Germinal center (tissue), 1 donor: ENCODE measurements around the gene PCMT1.
"Not testable (repeated sequence)": the region's sequence is repeated elsewhere in the genome, so short reads cannot be mapped to it uniquely, and the experiment has no call there.

Experiments used
- DNase-seq: peaks from one replicate; pipeline ENCODE4 v3.0.0; 2012; ENCODE audit warnings: mixed read lengths, low spot score

PCMT1 gene

DNA sequence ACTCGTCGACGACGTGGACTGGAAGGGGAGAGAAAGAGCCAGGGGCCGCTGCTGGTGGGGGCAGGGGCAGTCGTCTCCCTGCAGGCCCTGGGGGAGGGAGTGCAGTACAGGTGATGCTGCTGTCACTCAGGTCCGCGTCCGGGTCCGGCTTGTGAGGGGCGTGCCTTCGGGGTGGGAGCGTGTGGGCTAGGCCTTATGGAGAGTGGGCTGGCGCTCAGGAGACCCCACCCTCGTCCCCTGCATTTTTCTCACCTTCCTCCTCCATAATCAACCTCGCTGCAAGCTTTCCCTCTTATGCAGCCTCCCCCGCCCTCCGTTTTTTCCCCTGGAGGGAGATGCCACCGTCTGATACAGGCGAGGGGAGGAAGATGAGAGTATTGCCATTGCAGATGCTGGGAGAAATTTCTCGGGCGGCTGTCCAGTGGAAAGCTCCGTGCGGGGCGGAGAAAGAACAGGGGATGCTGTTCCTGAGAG lies 632 bp downstream of the PCMT1 start:
- peak; percentile 57 for DNase-seq

DNA sequence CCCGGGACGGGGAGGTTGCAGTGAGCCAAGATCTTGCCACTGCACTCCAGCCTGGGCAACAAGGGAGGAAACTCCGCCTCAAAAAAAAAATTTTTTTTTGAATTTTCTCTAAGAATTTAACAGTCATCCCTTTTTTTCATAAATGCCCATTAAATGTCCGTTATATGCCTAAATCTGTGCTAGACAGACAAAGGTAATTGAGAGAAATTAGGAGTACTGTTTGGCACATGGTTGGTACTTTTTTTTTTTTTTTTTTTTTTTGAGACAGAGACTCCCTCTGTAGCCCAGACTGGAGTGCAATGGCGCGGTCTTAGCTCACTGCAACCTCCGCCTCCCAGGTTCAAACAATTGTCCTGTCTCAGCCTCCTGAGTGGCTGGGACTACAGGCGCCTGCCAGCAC lies 1.7 kb downstream of the PCMT1 start:
- no peak for DNase-seq

DNA sequence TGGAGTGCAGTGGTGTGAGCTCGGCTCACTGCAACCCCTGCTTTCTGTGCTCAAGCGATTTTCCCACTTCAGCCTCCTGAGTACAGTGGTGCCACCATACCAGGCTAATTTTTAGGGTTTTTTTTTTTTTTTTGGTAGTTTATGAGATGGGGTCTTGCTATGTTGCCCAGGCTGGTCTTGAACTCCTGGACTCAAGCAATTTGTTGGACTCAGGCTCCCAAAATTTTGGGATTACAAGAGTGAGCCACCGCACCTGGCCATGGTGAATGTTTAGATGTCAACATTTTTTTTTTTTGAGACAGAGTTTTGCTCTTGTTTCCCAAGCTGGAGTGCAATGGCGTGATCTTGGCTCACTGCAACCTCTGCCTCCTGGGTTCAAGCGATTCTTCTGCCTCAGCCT lies 2.4 kb downstream of the PCMT1 start:
- DNase-seq = not testable (repeated sequence)

DNA sequence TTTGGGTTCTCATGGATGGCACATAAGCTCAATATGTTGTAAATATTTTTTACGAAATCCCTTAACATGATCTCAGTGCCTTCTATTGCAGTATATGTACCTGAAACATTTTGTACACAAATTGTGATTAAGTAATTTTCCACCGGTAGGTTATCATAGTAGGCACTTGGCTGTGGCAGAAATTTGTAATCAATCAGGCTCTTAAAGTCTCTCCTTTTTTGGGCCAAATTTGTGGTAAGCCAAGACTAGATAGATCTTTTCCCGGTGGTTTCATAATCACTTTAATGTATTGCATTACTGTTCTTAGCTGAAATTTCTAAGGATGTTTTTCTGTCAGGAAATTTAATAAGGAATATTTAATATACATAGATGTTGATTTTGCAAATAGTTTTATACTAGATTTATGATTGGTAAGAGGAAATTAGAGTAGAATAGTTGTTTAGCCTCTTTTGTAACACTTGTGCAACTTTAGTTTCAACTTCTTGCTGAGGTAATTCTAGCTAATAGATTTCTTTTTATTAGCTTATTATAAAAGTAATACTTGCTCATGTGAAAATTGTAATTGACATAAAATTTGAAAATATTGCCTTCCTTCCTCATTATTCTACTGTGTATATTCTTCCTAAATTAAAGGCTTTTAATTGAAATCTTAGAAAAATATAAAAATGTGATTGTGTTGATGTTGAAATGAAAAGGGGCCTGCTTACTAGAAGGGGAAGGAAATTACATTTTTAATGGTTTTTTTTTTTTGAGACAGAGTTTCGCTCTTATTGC lies 3.2 kb downstream of the PCMT1 start:
- DNase-seq = no peak

DNA sequence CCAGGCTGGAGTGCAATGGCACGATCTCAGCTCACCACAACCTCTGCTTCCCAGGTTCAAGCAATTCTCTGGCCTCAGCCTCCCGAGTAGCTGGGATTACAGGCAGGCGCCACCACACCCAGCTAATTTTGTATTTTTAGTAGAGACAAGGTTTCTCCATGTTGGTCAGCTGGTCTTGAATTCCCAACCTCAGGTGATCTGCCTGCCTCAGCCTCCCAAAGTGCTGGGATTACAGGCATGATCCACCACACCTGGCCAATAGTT lies 3.8 kb downstream of the PCMT1 start:
- DNase-seq = not testable (repeated sequence)

DNA sequence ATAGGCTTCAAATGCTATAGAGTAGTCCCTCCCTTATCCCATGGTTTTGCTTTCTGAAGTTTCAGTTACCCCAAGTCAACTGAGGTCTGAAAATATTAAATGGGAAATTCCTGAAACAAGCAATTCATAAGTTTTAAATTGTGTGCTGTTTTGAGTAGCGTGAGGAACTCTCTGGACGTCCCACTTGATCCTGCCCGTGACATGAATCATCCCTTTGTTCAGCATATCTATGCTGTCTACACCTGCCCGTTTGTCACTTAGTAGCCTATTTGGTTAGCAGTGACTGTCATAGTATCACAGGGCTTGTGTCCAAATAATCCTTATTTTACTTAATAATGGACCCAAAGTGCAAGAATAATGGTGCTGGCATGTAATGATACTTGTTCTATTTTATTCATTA lies 5.0 kb downstream of the PCMT1 start:
- no peak for DNase-seq

DNA sequence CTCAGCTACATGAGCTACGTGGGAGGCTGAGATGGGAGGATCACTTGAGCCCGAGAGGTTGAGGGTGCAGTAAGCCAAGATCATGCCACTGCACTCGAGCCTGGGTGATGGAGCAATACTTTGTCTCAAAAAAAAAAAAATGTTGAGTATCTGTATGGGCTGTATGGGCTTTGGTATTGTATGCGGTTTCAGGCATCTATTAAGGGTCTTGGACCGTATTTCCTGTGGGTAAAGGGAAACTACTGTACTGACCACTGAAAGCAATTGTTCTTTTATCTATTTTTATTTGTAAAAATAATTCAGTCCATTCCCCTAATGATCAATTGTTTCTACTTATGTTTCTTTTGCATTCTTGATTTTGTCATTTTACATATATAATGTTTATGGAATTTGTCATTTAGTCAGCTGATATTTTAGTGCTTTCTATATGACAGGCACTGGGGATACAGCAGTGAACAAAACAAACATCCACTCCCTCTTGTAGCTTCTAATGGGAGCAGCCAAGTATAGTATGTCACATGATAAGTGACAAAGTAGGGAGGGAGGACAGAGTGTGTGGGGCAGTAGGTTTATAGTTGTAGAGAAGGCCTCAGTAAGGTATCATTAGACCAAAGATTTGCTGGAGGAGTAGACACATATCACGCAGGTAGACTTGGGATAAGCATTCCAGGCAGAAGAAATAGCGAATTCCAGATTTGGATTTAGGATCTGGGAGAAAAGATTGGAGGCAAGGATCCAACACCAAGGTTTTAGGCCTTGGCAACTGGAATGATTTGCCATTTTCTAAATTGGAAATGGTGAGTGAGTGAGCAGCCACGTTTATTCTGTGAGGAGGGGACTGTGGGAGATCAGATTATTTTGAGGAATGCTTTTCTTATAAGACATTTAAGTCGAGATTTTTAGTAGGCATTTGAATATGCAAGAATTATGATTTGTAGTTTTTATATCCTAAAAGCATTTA lies 6.0 kb downstream of the PCMT1 start:
- no peak for DNase-seq

DNA sequence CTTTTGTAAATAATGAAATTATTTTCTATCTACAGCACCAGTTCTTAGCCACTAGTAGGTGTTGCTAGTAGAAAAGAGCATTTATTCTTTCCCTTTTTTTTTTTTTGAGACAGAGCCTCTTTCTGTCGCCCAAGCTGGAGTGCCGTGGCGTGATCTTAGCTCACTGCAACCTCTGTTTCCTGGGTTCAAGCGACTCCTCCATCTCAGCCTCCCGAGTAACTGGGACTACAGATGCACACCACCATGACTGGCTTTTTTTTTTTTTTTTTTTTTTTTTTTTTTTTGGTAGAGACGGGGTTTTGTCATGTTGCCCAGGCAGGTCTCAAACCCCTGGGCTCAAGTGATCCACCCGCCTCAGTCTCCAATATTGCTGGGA lies 6.7 kb downstream of the PCMT1 start:
- no peak for DNase-seq

DNA sequence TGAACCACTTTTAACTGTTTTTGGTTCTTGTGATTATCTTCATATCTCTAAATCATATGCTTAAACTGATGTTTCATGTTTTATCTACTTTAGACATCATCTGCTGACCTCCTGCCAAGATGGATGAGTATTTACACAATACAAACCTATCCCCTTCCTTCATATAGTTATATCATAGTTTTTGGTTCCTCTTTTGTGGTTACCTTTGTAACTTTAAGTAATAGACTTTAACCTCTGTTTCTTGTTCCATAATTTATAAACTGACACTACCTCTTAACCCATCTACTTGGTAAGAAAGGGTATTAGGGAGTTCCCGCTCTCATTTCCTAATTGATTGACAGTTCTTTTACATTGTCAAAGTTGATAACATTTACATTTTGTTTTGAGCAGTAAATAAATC lies 11.9 kb downstream of the PCMT1 start:
- no peak for DNase-seq

DNA sequence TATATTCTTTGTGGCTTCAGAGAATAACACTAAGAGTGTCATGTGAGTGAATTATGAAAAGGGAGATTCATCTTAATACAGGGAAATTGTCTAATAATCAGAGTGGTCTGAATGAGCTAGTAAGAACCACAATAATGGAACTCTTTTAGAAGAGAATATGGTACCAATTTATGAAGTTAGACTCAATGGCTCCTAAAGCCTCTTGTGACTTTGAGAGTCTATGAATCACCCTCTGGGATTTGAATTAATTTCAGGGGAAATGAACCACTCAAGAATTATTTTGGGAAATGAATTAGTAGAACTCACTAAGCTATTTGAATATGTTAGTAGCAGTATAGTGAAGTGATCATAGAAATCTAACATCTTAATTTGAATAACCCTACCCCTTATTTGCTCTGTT lies 14.3 kb downstream of the PCMT1 start:
- no peak for DNase-seq

DNA sequence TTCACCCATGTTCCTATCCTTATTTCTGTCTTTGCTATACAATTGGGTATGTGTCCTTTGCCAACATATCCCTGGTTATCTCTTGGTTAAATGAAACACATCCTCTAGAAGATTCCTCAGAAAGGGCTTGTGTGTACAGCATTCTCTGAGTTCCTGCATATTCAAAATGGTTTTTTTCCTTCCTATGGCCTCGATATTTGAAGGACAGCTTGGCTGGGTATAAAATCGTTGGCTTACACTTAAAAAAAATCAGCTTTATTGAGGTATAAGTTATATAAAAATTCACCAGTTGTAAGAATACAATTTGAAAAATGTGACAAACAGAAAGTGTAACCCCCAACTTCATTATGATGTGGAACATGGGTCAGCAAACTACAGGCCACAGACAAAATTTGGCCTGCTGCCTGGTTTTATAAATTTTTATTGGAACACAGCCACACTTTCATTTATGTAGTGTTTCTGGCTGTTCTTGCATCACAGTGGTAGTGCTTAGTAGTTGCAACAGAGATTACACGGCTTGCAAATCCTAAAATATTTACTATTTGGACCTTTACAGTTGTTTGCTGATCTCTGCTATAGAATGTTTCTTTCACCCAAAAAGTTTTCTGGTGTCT lies 16.7 kb downstream of the PCMT1 start:
- no peak for DNase-seq

DNA sequence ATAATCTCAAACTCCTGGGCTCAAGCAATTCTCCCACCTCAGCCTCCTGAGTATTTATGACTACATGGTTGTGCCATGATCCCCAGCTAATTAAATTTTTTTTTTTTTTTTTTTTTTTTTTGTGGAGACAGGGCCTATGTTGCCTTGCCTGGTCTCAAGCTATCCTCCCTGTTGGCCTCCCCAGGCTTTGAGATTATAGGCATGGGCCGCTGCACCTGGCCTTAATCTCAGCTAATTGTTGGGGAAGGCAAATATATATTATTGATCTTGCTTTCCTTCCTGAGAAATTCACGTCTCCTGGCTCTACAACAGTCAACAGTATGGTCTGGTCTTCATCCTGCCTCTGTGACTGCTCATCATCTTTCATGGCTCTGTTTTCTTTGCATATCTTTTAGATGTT lies 20.1 kb downstream of the PCMT1 start:
- DNase-seq = no peak

DNA sequence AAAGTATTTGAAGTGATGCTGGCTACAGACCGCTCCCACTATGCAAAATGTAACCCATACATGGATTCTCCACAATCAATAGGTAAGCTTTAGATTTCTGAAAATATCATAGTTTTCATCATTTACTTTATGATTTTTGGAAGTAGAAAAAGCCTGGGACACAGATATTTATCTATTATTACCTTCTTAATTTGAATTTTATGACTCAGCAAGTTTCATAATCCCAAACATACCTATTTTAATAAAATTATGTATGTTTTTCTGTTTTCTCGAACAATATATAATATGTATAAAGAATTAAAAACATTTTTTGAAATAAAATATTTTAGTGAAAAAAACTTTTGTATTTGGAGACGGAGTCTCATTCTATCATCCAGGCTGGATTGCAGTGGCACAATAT lies 21.6 kb downstream of the PCMT1 start:
- DNase-seq = no peak

DNA sequence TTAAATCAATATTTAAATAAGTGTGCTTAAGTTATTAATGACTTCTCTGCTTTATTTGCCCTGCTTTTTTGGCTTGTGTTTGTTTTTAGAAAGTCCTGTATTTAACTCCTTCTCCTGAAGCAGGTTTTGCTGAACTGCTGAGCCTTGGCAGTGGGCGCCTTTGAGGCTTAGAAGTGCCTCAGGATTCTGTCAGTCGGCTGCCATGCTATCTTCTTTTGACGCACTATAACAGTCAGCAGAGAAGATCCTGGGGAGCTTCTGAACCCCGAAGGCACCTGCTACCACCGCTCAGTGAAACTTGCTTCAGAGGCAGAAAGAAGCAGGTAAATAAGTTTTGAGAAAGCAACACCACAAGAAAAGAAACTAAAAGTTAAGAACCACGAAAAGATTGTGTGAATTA lies 22.4 kb downstream of the PCMT1 start:
- no peak for DNase-seq

DNA sequence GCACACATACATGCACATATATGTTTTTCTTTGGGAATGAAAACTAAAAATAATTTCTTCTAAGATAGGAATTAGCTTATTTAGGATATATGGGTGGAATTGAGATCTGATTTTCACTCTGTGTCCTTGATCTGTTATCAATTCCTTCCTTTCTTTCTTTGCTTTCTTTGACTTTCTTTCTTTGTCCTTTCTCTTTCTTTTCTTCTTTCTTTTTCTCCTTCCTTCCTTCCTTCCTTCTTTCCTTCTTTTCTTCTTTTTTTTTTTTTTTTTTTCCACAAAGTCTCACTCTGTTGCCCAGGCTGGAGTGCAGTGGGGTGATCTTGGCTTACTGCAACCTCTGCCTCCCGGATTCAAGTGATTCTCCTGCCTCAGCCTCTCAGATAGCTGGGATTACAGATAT lies 28.1 kb downstream of the PCMT1 start:
- no peak for DNase-seq

DNA sequence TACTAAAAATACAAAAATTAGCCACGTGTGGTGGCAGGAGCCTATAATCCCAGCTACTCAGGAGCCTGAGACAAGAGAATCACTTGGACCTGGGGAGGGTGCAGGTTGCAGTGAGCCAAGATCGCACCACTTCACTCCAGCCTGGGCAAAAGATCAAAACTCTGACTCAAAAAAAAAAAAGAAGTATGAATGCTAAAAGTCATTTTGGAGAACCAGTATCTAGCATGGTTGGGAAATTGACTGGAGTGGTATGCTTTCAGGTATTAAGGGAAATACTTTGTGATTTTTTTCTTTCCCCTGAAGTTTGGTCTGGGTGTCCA lies 30.1 kb downstream of the PCMT1 start:
- DNase-seq = no peak

DNA sequence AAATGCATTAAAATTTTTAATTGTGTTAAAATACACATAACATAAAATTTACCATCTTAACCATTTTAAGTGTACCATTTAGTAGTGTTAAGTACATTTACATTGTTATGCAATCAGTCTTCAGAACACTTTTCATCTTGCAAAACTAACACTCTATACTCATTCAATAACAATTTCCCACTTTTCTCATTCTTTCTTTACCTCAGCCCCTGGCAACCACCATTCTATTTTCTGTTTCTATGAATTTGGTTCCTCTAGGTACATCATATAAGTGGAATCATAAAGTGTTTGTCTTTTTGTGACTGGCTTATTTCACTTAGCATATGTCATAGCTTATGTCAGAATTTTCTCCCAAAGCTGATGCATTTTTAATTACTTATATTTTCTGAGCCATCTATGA lies 32.2 kb downstream of the PCMT1 start:
- DNase-seq = no peak

DNA sequence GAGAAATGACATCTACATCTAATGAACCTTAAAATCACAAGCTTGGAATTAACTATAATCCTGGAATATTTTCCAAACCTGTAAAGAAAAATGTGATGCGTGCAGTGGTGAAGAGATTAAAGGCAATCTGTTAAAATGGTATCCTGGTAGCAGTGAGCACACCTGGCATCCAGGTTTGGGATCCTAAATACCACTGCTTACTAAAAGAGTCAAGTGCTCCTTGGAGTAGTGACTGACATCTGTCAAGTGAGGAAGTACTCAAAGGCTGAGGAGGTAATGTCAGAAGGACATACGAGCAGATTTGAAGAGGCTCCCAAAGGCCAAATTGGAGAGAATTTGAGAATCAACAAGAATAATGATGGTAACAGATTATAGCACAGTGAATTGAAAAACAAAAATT lies 32.8 kb downstream of the PCMT1 start:
- no peak for DNase-seq

DNA sequence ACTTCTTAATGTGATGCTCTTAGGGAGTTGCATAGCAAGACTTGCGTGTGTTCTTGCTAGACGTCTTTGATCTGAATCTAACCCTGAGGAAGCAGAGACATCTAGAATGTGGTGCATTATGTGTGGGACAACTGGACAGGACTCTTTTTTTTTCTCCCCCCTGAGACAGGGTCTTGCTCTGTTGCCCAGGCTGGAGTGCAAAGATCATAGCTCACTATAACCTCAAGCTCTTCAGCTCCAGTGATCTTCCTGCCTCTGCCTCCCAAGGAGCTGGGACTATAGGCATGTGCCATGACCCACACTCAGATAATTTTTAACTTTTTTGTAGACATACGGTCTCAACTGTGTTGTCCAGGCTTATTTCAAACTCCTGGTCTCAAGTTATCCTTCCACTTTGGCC lies 34.0 kb downstream of the PCMT1 start:
- DNase-seq = no peak

DNA sequence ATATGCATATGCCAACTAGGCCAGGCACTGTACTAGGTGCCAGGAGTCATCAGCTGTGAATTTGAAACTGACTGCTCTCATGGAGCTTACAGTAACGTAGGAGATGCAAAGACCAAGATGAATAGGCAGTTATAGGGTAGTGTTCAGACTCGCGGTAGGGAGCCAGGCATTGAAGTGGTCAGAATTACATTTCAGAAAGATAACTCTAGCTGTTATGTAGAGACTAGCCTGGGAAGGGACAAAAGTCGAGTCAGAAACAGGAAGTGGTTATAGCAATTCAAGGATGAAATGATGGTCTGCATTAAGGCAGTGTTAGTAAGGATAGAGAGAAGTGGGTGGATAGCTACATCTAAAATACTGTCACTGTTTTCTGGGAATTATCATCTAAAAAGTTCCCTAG lies 56.6 kb downstream of the PCMT1 start:
- DNase-seq = no peak

DNA sequence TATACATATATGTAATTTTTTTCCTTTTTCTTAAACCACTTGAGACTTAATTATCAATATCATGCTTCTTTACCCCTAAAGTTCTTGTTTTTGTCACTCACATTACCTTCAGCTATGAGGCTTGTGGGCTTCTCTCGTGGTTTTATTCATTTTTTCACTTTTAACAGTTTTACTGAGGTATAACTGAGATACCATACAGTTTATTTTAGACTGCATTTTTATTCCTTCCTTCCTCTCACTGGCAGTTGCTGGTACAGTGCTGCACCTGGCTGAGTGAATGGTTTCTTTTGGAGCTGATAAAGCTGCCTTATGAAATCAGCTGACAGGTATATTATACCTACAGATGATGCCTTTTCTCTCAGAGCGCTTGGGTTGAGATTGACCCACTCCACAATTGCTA lies 60.3 kb downstream of the PCMT1 start:
- DNase-seq = no peak

DNA sequence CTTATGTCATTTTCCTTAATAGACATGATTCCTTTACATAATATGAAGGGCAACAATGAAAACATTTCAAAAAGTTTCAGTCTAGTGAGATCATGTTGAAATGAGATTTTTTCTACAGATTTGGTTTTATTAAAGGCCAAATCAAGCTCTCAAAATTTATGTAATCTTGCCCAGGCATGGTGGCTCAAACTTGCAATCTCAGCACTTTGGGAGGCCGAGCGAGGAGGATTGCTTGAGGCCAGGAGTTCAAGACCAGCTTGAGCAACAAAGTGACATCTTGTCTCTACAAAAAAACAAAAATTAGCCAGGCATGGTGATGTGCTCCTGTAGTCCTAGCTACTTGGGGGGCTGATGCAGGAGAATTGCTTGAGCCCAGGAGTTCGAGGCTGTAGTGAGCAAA lies 63.8 kb downstream of the PCMT1 start:
- no peak for DNase-seq

DNA sequence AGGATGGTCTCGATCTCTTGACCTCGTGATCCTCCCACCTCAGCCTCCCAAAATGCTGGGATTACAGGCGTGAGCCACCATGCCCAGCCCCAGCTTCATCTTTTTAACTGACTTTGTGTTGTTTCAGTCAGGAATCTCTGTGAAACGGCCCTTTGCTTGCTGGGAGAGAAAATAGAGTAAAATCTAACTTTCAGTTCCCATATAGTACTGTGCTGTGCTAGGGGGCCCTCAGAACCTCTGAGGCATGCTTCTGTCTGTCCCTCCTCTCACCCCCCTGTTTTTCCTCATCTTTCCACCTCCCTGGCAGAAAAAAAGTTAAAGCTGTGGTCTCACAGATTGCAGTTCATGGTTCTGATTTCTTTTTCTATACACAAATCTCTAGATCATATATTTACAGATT lies 66.2 kb downstream of the PCMT1 start:
- no peak for DNase-seq
